Measurements from ENCODE around the gene GRIK3.

- TF ChIP-seq, protein P1, sequence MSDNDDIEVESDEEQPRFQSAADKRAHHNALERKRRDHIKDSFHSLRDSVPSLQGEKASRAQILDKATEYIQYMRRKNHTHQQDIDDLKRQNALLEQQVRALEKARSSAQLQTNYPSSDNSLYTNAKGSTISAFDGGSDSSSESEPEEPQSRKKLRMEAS (IDR thresholded peaks at IDR 0.05) = no peak
- TF ChIP-seq TAF1 (conservative IDR thresholded peaks at IDR 0.05) (no peak), RAD21 (IDR thresholded peaks at IDR 0.05) (no peak), JUND (IDR thresholded peaks at IDR 0.05) (no peak), CTCF (IDR thresholded peaks at IDR 0.05; ENCODE audit: low read depth, low read length, missing input control) (no peak), YY1 (IDR thresholded peaks at IDR 0.05) (no peak), RXRA (IDR thresholded peaks at IDR 0.05) (no peak), ATF3 (IDR thresholded peaks at IDR 0.05) (no peak), SP1 (IDR thresholded peaks at IDR 0.05) (no peak), REST (IDR thresholded peaks at IDR 0.05) (no peak)
Measured at GRCh38 chr1:36847761-36848160, 186.6 kb downstream of the GRIK3 start.

Data from liver (tissue), 3 donors.